ENCODE data around the gene CACFD1. TPM values are rescaled to one million over a fixed set of nuclear protein-coding genes. Genes with fewer than 3 reads are reported as not detected.

Gene CACFD1
- total RNA-seq, 1 donor from 2014 or later: 1.1 TPM

DNA sequence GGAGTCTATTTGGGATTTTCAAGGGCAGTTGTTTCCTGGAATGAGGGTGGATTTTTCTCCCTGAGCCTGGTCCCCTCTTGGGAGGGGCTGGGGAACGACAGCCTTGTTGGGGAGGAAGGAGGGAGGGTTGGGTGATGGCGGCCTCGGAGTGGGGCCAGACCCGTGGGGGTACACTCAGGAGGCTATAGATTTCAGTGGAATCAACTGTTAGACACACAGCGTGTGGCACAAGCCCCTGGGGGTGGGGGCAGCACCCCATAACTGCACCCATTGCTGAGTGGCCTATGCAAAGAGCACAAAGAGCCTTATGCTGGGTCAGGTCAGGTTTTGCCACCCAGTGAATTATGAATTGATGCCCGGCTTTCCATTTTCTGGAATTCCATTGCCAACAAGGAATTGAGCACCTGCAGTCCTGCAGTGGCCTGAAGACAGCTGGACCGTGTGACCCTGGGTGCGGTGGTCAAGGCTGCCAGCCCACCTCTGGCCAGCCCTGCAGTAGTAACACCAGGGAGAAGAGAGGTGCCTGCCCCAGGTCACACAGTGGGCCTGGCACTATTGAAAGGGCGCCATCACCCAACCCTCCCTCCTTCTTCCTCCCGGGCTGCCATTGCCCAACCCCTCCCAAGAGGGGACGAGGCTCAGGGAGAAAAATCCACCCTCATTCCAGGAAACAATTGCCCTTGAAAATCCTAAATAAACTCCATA is 56.6 kb downstream of the CACFD1 start:
- H3K27ac Mint-ChIP-seq: no peak overlapping the region
- no peaks in the 10 kb centered on the region for H3K27me3 Mint-ChIP-seq (ENCODE audit: insufficient read depth)
- H3K4me1 Mint-ChIP-seq (ENCODE audit: low read depth): no peaks in the 10 kb centered on the region
- H3K4me3 Mint-ChIP-seq: no peak overlapping the region
- H3K36me3 Mint-ChIP-seq (ENCODE audit: low read depth): no peaks in the 10 kb centered on the region
- intact Hi-C loops (cut with micrococcal nuclease): no loop called here
- no peak for DNase-seq (ENCODE audit: low spot score)
- H3K9me3 Mint-ChIP-seq: no peaks in the 10 kb centered on the region

DNA sequence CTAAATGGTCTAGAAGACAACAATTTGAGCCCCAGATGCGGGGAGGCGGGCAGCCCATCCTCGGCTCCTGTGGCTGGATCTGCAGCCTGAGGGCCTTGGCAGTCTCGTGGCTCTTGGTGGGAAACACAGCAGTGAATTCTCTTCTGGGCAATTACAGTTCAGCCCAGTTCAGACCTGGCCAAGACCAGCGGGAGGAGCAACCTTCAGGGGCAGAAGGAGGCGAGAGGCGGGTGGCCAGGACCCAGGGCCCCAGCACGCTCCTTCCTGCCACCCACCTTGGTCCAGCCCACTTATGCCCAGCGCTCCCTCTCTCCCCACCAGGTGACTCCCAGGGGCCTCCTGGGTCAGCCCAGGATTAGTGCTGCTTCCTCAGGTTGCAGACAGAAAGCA is 57.2 kb downstream of the CACFD1 start:
- no peak for DNase-seq (ENCODE audit: low spot score)
- Mint-ChIP-seq H3K4me3 (no peak overlapping the region), H3K27me3 (ENCODE audit: insufficient read depth) (no peaks in the 10 kb centered on the region), H3K36me3 (ENCODE audit: low read depth) (no peaks in the 10 kb centered on the region), H3K4me1 (ENCODE audit: low read depth) (no peaks in the 10 kb centered on the region), H3K27ac (no peak overlapping the region), H3K9me3 (no peaks in the 10 kb centered on the region)
- intact Hi-C loops (cut with micrococcal nuclease): no loop called here

DNA sequence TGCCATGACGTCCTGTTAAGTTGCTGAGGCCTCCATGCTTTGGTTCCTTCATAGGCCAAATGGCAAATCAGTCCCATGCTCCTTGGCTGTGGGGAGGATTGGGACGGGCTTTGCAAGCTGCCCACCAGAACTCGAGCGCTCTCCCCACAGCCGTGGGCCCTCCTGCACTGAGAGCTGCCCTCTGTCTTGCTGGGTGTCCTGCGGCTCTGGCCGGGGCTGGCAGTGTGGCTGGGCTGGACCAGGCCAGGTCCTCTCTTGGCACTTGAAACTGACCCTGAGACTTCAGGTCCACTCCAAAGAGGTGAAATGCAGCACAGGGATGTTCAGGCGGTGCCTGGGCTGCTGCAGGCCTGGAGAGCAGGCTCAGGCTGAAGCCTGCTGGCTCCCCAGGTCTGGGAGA is 57.9 kb downstream of the CACFD1 start:
- intact Hi-C loops (cut with micrococcal nuclease): no loop called here
- Mint-ChIP-seq H3K27ac (no peak overlapping the region), H3K27me3 (ENCODE audit: insufficient read depth) (no peaks in the 10 kb centered on the region), H3K4me1 (ENCODE audit: low read depth) (no peaks in the 10 kb centered on the region), H3K9me3 (no peaks in the 10 kb centered on the region), H3K36me3 (ENCODE audit: low read depth) (no peaks in the 10 kb centered on the region), H3K4me3 (no peak overlapping the region)
- no peak for DNase-seq (ENCODE audit: low spot score)

DNA sequence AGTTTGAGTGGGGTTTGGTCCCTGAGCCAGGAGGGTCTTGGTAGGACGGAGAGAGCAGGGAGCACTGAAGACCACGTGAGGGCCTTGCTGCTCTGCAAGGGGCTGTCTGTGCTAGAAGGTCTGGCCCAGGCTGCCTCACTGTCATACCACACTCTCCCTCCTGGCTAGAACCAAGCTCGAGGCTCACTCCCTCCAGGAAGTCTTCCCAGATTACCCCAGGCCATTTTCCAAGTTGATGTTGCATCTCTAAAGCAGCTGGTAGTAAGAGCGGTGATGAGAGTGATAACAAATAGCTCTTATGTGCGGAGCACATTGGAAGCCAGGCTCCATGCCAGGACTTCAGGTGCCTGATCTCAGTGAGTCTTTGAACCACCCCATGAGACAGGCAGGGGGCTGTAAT is 58.4 kb downstream of the CACFD1 start:
- H3K4me3 Mint-ChIP-seq: no peak overlapping the region
- intact Hi-C loops (cut with micrococcal nuclease): no loop called here
- H3K4me1 Mint-ChIP-seq (ENCODE audit: low read depth): no peaks in the 10 kb centered on the region
- no peaks in the 10 kb centered on the region for H3K9me3 Mint-ChIP-seq
- DNase-seq (ENCODE audit: low spot score): no peak
- no peaks in the 10 kb centered on the region for H3K27me3 Mint-ChIP-seq (ENCODE audit: insufficient read depth)
- no peaks in the 10 kb centered on the region for H3K36me3 Mint-ChIP-seq (ENCODE audit: low read depth)
- H3K27ac Mint-ChIP-seq: no peak overlapping the region

DNA sequence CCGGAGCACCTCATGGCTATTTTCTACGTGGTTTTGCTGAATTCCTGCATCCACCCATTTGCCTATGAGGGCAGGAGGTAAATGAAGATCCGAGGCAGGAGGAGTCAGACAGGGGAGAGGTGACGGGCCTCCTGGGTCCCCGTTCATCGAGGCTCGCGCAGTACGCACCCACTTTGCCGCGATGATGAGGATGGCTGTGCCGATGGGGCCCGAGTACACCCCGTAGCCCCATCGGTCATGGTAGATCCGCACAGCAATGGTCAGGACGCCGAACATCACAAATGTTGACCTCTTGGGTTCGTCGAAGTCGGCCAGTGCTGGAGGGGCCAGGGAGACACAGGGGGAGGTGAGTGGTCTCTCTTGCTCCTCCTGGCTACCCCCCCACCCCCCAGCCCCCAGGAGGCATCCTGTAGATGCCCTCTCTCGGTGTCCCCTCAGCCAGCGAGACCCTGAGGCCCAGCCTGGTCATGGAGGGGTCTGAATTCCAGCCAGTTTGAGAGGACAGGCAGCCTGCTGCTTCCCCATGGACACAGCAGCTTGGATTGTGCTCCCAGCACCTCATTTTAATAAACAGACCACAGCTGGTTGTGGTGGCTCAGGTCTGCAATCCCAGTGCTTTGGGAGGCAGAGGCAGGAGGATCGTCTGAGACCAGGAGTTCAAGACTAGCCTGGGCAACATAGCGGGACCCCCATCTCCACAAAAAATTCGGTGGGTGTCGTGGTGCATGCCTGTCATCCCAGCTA is 59.1 kb downstream of the CACFD1 start:
- intact Hi-C loops (cut with micrococcal nuclease): no loop called here
- no peaks in the 10 kb centered on the region for H3K9me3 Mint-ChIP-seq
- no peaks in the 10 kb centered on the region for H3K27me3 Mint-ChIP-seq (ENCODE audit: insufficient read depth)
- no peak for DNase-seq (ENCODE audit: low spot score)
- no peaks in the 10 kb centered on the region for H3K36me3 Mint-ChIP-seq (ENCODE audit: low read depth)
- no peak overlapping the region for H3K27ac Mint-ChIP-seq
- H3K4me3 Mint-ChIP-seq: no peak overlapping the region
- no peaks in the 10 kb centered on the region for H3K4me1 Mint-ChIP-seq (ENCODE audit: low read depth)

DNA sequence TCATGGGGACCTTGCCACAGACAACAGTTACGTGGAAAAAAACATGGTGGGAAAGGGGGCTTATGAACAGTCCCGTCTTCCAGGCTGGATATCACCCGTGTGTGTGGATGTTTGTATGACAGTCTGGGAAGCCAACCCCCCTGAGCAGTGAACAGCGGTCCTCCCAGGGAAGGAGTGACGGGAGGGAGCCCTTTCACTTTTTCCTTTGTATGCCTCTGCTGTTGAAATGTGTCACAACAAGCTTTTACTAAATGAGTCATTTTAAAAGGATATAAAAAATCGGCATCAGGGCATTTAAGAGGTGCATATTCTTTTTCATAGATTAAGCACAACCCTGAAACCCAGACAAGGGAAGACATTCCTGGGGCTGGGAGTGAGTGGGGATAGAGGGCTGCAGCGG is 59.9 kb downstream of the CACFD1 start:
- Mint-ChIP-seq H3K4me3 (no peak overlapping the region), H3K27me3 (ENCODE audit: insufficient read depth) (no peaks in the 10 kb centered on the region), H3K9me3 (no peaks in the 10 kb centered on the region), H3K4me1 (ENCODE audit: low read depth) (no peaks in the 10 kb centered on the region), H3K36me3 (ENCODE audit: low read depth) (no peaks in the 10 kb centered on the region), H3K27ac (no peak overlapping the region)
- intact Hi-C loops (cut with micrococcal nuclease): no loop called here
- DNase-seq (ENCODE audit: low spot score): no peak

DNA sequence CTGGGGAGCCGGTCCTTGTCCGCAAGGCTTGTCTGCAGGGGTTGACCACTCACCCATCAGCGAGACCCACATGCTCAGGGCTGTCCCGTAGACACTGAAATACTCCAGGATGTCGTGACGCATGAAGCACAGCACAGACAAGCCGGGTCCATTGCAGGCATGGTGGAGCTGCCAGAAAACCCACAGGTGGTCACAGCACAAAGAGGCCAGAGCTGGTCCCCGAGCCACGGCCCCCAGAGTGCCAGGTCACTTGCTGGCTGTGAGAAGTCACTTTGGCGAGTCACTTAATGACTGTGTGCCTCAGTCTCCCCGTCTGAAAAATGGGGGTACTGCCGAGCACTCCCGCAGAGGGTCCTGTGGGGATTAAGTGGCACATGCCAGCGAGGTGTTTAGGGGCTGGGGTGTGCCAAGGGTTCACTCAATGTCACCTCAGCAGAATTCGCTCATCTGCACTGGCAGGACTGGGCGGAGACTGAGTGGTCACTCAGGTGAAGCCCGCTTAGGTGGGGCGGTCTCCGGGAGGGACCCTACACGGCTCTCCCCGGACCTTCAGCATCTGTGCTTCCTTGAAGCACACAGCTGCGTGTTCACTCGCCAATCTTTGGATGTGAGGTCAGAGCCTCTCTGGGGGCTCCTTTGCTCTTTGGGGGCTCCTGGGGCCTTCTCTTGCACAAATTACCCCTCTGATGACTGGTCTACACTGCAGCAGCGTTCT is 60.5 kb downstream of the CACFD1 start:
- H3K4me1 Mint-ChIP-seq (ENCODE audit: low read depth): no peaks in the 10 kb centered on the region
- no peak overlapping the region for H3K27ac Mint-ChIP-seq
- no peaks in the 10 kb centered on the region for H3K36me3 Mint-ChIP-seq (ENCODE audit: low read depth)
- H3K4me3 Mint-ChIP-seq: no peak overlapping the region
- no peaks in the 10 kb centered on the region for H3K27me3 Mint-ChIP-seq (ENCODE audit: insufficient read depth)
- intact Hi-C loops (cut with micrococcal nuclease): no loop called here
- H3K9me3 Mint-ChIP-seq: no peaks in the 10 kb centered on the region
- DNase-seq (ENCODE audit: low spot score): no peak

Other genes with a start within 250 kb of the CACFD1 start
- 0.34 and 0.60 TPM in 2 replicates for gene ABO, start 184.8 kb upstream of the CACFD1 start, total RNA-seq
- 29.0 and 29.8 TPM in 2 replicates for gene SURF6, start 123.8 kb upstream of the CACFD1 start, total RNA-seq
- gene MED22, start 111.8 kb upstream of the CACFD1 start, total RNA-seq: 37.9 and 40.5 TPM in 2 replicates
- 2,401 and 2,463 TPM in 2 replicates for gene RPL7A, start 111.8 kb upstream of the CACFD1 start, total RNA-seq
- 36.3 and 37.7 TPM in 2 replicates for gene SURF1, start 103.5 kb upstream of the CACFD1 start, total RNA-seq
- 28.6 and 30.9 TPM in 2 replicates for gene SURF2, start 103.4 kb upstream of the CACFD1 start, total RNA-seq
- gene SURF4, start 83.9 kb upstream of the CACFD1 start, total RNA-seq: 236 and 242 TPM in 2 replicates
- 0.64 and 1.5 TPM in 2 replicates for gene STKLD1, start 83.6 kb upstream of the CACFD1 start, total RNA-seq
- 42.5 and 43.8 TPM in 2 replicates for gene REXO4, start 42.0 kb upstream of the CACFD1 start, total RNA-seq
- 1.2 and 1.7 TPM in 2 replicates for gene ADAMTS13, start 37.6 kb upstream of the CACFD1 start, total RNA-seq
- 4.1 and 4.6 TPM in 2 replicates for gene SLC2A6, start 19.1 kb downstream of the CACFD1 start, total RNA-seq
- gene MYMK, start 65.0 kb downstream of the CACFD1 start, total RNA-seq: not detected in 2 replicates
- gene ADAMTSL2, start 74.7 kb downstream of the CACFD1 start, total RNA-seq: not detected in 2 replicates
- not detected in 2 replicates for gene FAM163B, start 149.4 kb downstream of the CACFD1 start, total RNA-seq
- gene DBH, start 176.4 kb downstream of the CACFD1 start, total RNA-seq: not detected in 2 replicates

Measured in activated T-helper 1 cell treated with anti-CD3 and anti-CD28 coated beads, Interleukin-12 subunit alpha, Interleukin-12 subunit beta, Interleukin-2, Interleukin-4 antibody, amounts not matched to agents 30 ng/mL and 10 ng/mL and 1 ng/mL, durations not matched to agents 14 hours and 24 hours and 36 hours (primary cell).